Posterior vena cava (tissue), 2 donors: ENCODE data around the gene TBC1D2B. TPM values are rescaled to one million over a fixed set of nuclear protein-coding genes. Genes with fewer than 3 reads are reported as not detected.
A peak's percentile ranks its signal among the peaks of the same experiment; 100 is the strongest.

ENCODE experiments used
- DNase-seq: peaks from one replicate; pipeline ENCODE4 v3.0.0-alpha.2; 2020; ENCODE audit warnings: low spot score
- intact Hi-C, 2 donors: fragments of 100-400 bp; cut with DNase I; formaldehyde crosslinking; loops; one replicate each; pipeline versions ENCODE4 v1.14.1 to v1.14.2; 2022 to 2023
- total RNA-seq, 2 donors: library from RNA; stranded (reverse); fragmentation: NEBNext Ultra II Directional; extraction: Animal tissue kit (Norgen Biotek cat#: 25700); gene quantifications; one replicate each; pipeline ENCODE4 v1.2.1, GENCODE V29; 2021
- donor health status: DM: yes; HTN: yes; CAD: no.
- donor health status: DM: yes; HTN: yes; CAD: no.

Gene TBC1D2B
- total RNA-seq, 2 donors from 2014 or later: 46.5 to 57.9 TPM

- no peak for DNase-seq
- intact Hi-C loops: no loop called here
Observed at GRCh38 chr15:78063970-78064385, 13.5 kb downstream of the TBC1D2B start.

- intact Hi-C loops: no loop called here
- DNase-seq: no peak
Observed at GRCh38 chr15:78063217-78063616, 14.3 kb downstream of the TBC1D2B start.

- DNase-seq: no peak
- intact Hi-C loops: no loop called here
Observed at GRCh38 chr15:78061963-78062427, 15.5 kb downstream of the TBC1D2B start.

GRCh38 chr15:78060232-78060631 is 17.3 kb downstream of the TBC1D2B start:
- DNase-seq: no peak
- intact Hi-C loops: no loop called here

- DNase-seq: no peak
- intact Hi-C loops: no loop called here
Observed at GRCh38 chr15:78059110-78059839, 18.2 kb downstream of the TBC1D2B start.

GRCh38 chr15:78058401-78058935 is 19.0 kb downstream of the TBC1D2B start:
- intact Hi-C loops: no loop called here
- no peak for DNase-seq

GRCh38 chr15:78057803-78058202 is 19.7 kb downstream of the TBC1D2B start:
- no peak for DNase-seq
- intact Hi-C loops: no loop called here

- DNase-seq: no peak
- intact Hi-C loops: no loop called here
Observed at GRCh38 chr15:78056714-78057269, 20.7 kb downstream of the TBC1D2B start.

- intact Hi-C loops: no loop called here
- DNase-seq: no peak
Observed at GRCh38 chr15:78055919-78056713, 21.4 kb downstream of the TBC1D2B start.

- intact Hi-C loops: no loop called here
- DNase-seq: no peak
Observed at GRCh38 chr15:78054966-78055365, 22.5 kb downstream of the TBC1D2B start.

- no peak for DNase-seq
- intact Hi-C loops: no loop called here
Observed at GRCh38 chr15:78054518-78054917, 23.0 kb downstream of the TBC1D2B start.

- intact Hi-C loops: no loop called here
Observed at GRCh38 chr15:78052545-78052944, 25.0 kb downstream of the TBC1D2B start.

GRCh38 chr15:78052001-78052401 is 25.5 kb downstream of the TBC1D2B start:
- intact Hi-C loops: no loop called here
- DNase-seq: no peak

More at GRCh38 chr15:78052545-78052944, 25.0 kb downstream of the TBC1D2B start:
- DNase-seq: no peak

- DNase-seq: no peak
- intact Hi-C loops: no loop called here
Observed at GRCh38 chr15:78051596-78051995, 25.9 kb downstream of the TBC1D2B start.

- intact Hi-C loops: no loop called here
- DNase-seq: no peak
Observed at GRCh38 chr15:78050826-78051225, 26.7 kb downstream of the TBC1D2B start.

GRCh38 chr15:78050441-78050809 is 27.1 kb downstream of the TBC1D2B start:
- intact Hi-C loops: no loop called here
- no peak for DNase-seq

GRCh38 chr15:78049691-78050440 is 27.6 kb downstream of the TBC1D2B start:
- DNase-seq: no peak
- intact Hi-C loops: no loop called here

- DNase-seq: peak; percentile 83
- intact Hi-C loops: no loop called here
Observed at GRCh38 chr15:78048628-78048920, 28.9 kb downstream of the TBC1D2B start.

- intact Hi-C loops: no loop called here
- DNase-seq: no peak
Observed at GRCh38 chr15:78047761-78048627, 29.5 kb downstream of the TBC1D2B start.
